Glutamatergic neuron (in vitro differentiated cells): Measurements from ENCODE around the gene ZNF367. TPM values are rescaled to one million over a fixed set of nuclear protein-coding genes. Genes with fewer than 3 reads are reported as not detected.

Experiments
- DNase-seq: peaks from one replicate; pipeline ENCODE4 v3.0.0; 2022
- H3K27ac Mint-ChIP-seq: one replicate; pipeline ENCODE4 v1.8.0; 2020; ENCODE audit warnings: mild to moderate bottlenecking, mixed read lengths, inconsistent platforms; ENCODE audit not compliant: unreplicated experiment
- H3K27me3 Mint-ChIP-seq: one replicate; pipeline ENCODE4 v1.8.0; 2020; ENCODE audit warnings: mild to moderate bottlenecking, moderate library complexity, mixed read lengths, inconsistent platforms; ENCODE audit not compliant: unreplicated experiment
- H3K36me3 Mint-ChIP-seq: one replicate; pipeline ENCODE4 v1.8.0; 2020; ENCODE audit warnings: mild to moderate bottlenecking, mixed read lengths, inconsistent platforms; ENCODE audit not compliant: unreplicated experiment
- H3K4me1 Mint-ChIP-seq: one replicate; pipeline ENCODE4 v1.8.0; 2020; ENCODE audit warnings: mild to moderate bottlenecking, low read depth, mixed read lengths, inconsistent platforms; ENCODE audit not compliant: unreplicated experiment
- H3K4me3 Mint-ChIP-seq: one replicate; pipeline ENCODE4 v1.8.0; 2020; ENCODE audit warnings: mild to moderate bottlenecking, mixed read lengths, inconsistent platforms; ENCODE audit not compliant: unreplicated experiment
- H3K9me3 Mint-ChIP-seq: one replicate; pipeline ENCODE4 v1.8.0; 2020; ENCODE audit warnings: mild to moderate bottlenecking, moderate library complexity, mixed read lengths, inconsistent platforms; ENCODE audit not compliant: unreplicated experiment
- CTCF ChIP-seq: fragments of 200-600 bp; sonication (generic); IDR thresholded peaks from one replicate; pipeline ENCODE4 v1.5.0; 2021; ENCODE audit not compliant: partially characterized antibody, unreplicated experiment
- total RNA-seq: library from RNA; stranded (reverse); fragmentation: NEBNext Ultra II Directional; extraction: Animal tissue kit (Norgen Biotek cat#: 25700); gene quantifications from one replicate; pipeline ENCODE4 v1.2.1, GENCODE V29; 2021; ENCODE audit not compliant: unreplicated experiment

Gene ZNF367
- total RNA-seq, 1 donor from 2014 or later, result 39.5 TPM

GRCh38 chr9:96429732-96430131 lies 11.6 kb upstream of the ZNF367 start:
- Mint-ChIP-seq H3K27ac (peak overlapping the region; percentile 37), H3K4me1 (peaks cover 6% of the 10 kb centered on the region), H3K9me3 (no peaks in the 10 kb centered on the region), H3K36me3 (peaks cover 4% of the 10 kb centered on the region), H3K27me3 (no peaks in the 10 kb centered on the region), H3K4me3 (no peak overlapping the region)
- no peak for TF ChIP-seq CTCF
- DNase-seq, result no peak

- H3K27me3 Mint-ChIP-seq, result no peaks in the 10 kb centered on the region
- TF ChIP-seq CTCF, result no peak
- H3K36me3 Mint-ChIP-seq, result no peaks in the 10 kb centered on the region
- no peaks in the 10 kb centered on the region for H3K9me3 Mint-ChIP-seq
- no peak overlapping the region for H3K4me3 Mint-ChIP-seq
- peaks cover 10% of the 10 kb centered on the region for H3K4me1 Mint-ChIP-seq
- no peak overlapping the region for H3K27ac Mint-ChIP-seq
- DNase-seq, result no peak
Measured at GRCh38 chr9:96425500-96426169, 7.5 kb upstream of the ZNF367 start.

GRCh38 chr9:96423985-96424336 lies 5.8 kb upstream of the ZNF367 start:
- no peaks in the 10 kb centered on the region for H3K27me3 Mint-ChIP-seq
- no peak overlapping the region for H3K4me3 Mint-ChIP-seq
- DNase-seq, result no peak
- H3K4me1 Mint-ChIP-seq, result peaks cover 9% of the 10 kb centered on the region
- H3K27ac Mint-ChIP-seq, result no peak overlapping the region
- H3K9me3 Mint-ChIP-seq, result peaks cover 4% of the 10 kb centered on the region
- H3K36me3 Mint-ChIP-seq, result no peaks in the 10 kb centered on the region
- TF ChIP-seq CTCF, result no peak

- Mint-ChIP-seq H3K27ac (no peak overlapping the region), H3K4me3 (no peak overlapping the region), H3K4me1 (peaks cover 9% of the 10 kb centered on the region), H3K27me3 (no peaks in the 10 kb centered on the region), H3K36me3 (no peaks in the 10 kb centered on the region), H3K9me3 (peaks cover 4% of the 10 kb centered on the region)
- no peak for DNase-seq
- no peak for TF ChIP-seq CTCF
Measured at GRCh38 chr9:96423322-96423984, 5.3 kb upstream of the ZNF367 start.
